Retinal pigment epithelial cell (primary cell): ENCODE results near the gene MAGED4B.
"Not testable (repeated sequence)": the region's sequence is repeated elsewhere in the genome, so short reads cannot be mapped to it uniquely, and the experiment has no call there.

Source experiments
- DNase-seq: peaks from one replicate; pipeline ENCODE4 v3.0.0-alpha.2; 2010; ENCODE audit warnings: low read depth
- H3K4me3 ChIP-seq: 2 replicates; pipeline ENCODE4 v1.5.1; 2011; ENCODE audit warnings: mild to moderate bottlenecking, low read length, control low read depth, moderate library complexity
- TF ChIP-seq, protein P1 (sequence below): conservative IDR thresholded peaks from 2 replicates; pipeline ENCODE4 v1.5.1; 2011; ENCODE audit warnings: low read depth, low read length, control low read depth, inconsistent platforms

The MAGED4B gene, protein sequence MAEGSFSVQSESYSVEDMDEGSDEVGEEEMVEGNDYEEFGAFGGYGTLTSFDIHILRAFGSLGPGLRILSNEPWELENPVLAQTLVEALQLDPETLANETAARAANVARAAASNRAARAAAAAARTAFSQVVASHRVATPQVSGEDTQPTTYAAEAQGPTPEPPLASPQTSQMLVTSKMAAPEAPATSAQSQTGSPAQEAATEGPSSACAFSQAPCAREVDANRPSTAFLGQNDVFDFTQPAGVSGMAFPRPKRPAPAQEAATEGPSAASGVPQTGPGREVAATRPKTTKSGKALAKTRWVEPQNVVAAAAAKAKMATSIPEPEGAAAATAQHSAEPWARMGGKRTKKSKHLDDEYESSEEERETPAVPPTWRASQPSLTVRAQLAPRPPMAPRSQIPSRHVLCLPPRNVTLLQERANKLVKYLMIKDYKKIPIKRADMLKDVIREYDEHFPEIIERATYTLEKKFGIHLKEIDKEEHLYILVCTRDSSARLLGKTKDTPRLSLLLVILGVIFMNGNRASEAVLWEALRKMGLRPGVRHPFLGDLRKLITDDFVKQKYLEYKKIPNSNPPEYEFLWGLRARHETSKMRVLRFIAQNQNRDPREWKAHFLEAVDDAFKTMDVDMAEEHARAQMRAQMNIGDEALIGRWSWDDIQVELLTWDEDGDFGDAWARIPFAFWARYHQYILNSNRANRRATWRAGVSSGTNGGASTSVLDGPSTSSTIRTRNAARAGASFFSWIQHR

DNA sequence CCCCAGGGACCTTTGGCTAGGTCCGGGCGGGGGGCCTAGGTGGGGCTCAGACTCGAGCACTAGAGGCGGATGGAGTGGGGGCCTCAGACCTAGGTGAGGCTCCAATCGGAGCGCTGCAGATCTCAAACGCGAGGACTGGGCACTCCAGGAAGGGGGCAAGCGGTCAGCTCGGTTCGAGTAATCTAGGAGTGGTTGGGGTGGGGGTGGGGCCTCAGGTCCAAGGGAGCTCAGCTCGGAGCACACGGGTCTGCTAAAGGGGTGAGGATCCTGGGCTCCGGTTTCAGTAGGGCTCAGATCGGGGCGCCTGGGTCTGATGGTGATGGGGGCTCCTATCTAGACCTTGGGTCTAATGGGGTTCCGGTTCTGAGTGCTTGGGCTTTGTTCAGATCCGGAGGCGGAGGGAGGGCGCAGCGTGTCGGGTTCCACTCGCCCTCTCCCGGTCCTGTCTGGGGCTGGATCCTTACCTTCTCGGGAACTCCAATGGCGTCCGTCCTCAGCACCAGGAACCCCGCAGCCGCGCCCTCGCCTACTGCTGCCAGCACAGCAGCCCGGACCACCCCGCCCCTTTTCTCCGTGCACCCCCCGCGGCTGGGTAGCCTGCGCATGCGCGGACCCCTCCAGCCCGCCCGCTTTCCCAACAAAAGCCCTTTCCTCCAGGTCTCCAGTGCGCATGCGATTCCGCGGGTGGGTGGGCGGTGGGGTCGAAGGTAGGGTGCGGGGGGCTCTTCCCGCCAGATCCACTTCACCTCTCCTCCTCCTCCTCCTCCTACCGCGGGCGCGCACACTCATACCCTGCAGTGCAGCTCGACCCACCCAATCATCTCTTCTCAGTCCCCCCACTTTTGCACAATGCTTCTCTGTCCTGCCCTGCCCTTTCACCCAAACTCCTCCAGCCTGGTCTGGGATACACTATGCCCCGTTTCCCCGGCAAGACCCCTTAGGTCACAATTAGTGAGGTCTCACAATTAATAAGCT lies at the start of gene MAGED4B:
Gene MAGED4B, minus strand, starts transcription at position 518 of the 975 bp plus-strand sequence. CDS start 1,011 bp downstream, outside the sequence.
- not testable (repeated sequence) for DNase-seq, H3K4me3 ChIP-seq

DNA sequence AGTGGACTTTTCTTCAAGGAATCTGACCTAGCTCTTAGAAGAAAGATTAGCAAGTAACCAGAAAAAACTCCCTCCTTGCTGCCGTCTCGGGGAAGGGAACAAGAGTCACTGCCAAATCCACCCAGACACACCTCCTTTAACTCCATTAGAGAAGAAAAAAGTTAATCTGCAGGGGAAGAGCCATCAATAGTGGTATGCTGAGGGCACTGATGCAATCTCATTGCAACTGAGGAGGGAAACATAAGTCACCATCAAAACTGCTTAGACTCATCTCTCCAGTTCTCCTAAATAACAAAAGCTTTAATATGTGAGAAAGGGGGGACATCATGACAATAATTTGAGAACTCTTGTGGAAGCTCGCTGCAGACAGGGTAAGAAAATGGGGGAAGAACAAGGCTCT lies 49.3 kb upstream of the MAGED4B start:
- TF ChIP-seq, protein P1, sequence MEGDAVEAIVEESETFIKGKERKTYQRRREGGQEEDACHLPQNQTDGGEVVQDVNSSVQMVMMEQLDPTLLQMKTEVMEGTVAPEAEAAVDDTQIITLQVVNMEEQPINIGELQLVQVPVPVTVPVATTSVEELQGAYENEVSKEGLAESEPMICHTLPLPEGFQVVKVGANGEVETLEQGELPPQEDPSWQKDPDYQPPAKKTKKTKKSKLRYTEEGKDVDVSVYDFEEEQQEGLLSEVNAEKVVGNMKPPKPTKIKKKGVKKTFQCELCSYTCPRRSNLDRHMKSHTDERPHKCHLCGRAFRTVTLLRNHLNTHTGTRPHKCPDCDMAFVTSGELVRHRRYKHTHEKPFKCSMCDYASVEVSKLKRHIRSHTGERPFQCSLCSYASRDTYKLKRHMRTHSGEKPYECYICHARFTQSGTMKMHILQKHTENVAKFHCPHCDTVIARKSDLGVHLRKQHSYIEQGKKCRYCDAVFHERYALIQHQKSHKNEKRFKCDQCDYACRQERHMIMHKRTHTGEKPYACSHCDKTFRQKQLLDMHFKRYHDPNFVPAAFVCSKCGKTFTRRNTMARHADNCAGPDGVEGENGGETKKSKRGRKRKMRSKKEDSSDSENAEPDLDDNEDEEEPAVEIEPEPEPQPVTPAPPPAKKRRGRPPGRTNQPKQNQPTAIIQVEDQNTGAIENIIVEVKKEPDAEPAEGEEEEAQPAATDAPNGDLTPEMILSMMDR = no peak
- no peak for DNase-seq
- no peak overlapping the region for H3K4me3 ChIP-seq

DNA sequence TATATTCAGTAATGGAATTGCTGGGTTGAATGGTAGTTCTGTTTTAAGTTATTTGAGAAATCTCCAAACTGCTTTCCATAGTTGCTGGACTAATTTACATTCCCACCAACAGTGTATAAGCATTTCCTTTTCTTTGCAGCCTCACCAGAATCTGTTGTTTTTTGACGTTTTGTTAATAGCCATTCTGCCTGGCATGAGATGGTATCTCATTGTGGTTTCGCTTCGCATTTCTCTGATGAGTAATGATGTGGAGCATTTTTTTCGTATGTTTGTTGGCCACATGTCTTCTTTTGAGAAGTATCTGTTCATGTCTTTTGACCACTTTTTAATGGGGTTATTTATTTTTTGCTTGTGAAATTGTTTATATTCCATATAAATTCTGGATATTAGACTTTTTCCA lies 13.6 kb upstream of the MAGED4B start:
- DNase-seq = no peak
- TF ChIP-seq, protein P1 = no peak
- H3K4me3 ChIP-seq = no peak overlapping the region

DNA sequence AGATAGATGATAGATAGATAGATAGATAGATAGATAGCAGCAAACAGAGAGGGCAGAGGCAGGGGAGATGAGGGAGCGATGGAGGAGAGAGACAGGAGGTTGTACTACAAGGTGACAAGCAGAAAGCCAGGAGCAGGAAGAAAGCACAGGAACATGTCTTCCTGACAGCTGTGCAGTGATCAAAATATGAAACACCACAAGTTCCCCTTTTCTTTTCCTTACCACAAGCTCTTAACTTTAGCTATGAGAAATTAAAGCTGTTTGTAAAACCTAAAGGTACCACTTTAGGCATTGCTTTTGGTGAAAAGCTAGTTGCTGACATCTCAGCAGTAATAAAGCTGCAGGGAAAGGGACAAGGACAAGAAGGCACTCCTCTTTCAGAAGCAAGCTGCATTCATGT lies 9.1 kb upstream of the MAGED4B start:
- no peak overlapping the region for H3K4me3 ChIP-seq
- no peak for DNase-seq
- TF ChIP-seq, protein P1 = no peak

DNA sequence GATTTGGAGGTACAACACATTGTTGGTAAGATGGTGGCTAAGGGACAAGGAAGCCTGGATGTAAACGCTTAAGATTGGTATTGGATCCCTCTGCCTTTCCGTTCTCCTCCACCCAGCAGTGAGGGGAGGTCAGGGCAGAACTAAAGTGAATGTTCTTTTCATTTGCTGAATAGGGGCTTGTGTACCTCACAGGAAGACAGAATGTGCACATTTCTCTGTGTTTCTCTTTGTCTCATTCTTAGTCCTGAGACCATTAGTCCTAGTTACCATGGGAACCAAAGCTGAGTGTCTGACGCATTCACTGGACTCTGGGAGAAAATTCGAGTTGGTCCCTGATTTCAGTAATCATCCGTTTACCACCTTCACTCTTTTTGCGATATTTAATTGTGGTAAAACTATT lies 26.7 kb downstream of the MAGED4B start:
- not testable (repeated sequence) for H3K4me3 ChIP-seq, DNase-seq

DNA sequence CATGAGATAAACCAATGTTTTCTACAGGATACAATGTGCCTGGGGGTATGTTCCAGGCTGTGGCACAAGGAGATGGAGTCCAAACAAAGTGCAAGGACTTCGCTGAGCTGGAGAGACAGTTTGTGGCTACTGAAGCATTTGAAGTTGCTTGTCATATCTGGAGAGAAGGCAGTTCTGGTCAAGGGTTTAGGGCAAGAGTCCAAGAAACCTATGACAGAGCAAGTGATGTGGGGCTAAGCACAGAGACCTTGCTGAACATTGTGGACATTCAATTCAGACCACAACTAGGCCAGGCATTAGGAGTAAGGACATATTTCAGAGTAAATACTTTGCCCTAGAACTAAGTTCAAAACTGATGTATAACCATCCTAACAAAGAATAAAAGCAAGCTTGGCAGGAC lies 34.8 kb downstream of the MAGED4B start:
- no peak overlapping the region for H3K4me3 ChIP-seq
- DNase-seq = no peak
- TF ChIP-seq, protein P1 = no peak

DNA sequence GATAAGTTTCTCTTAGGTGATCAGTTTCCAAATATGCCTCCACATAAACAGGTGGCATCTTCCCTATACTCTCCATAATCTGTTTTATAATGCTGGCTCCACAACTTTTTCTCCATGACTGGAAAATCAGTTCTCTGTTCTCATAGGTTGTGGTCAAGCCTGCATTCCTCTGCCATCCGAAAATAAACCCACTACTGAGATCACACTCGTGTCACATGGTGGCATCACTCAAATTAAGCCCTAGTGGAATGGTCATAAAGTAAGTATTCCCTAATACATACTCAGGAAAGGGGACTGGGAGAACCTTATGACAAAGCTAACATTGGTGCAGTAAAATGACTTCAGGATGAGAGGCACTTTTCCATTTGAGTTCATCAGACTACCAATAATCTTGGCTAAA lies 37.6 kb downstream of the MAGED4B start:
- TF ChIP-seq, protein P1 = no peak
- DNase-seq = no peak
- H3K4me3 ChIP-seq = no peak overlapping the region
